Hepatocyte (in vitro differentiated cells): Measurements from ENCODE around the gene MAST4.

Source experiments
- CTCF ChIP-seq: fragments of 200-600 bp; sonication (generic); IDR thresholded peaks from 2 replicates; pipeline ENCODE4 v1.5.1; 2016; ENCODE audit warnings: antibody characterized with exemption, mild to moderate bottlenecking; ENCODE audit not compliant: poor library complexity
- EZH2 ChIP-seq: fragments of 200-600 bp; sonication (generic); IDR thresholded peaks from 2 replicates; pipeline ENCODE4 v1.6.1; 2016; ENCODE audit warnings: antibody characterized with exemption, mild to moderate bottlenecking, borderline replicate concordance

DNA sequence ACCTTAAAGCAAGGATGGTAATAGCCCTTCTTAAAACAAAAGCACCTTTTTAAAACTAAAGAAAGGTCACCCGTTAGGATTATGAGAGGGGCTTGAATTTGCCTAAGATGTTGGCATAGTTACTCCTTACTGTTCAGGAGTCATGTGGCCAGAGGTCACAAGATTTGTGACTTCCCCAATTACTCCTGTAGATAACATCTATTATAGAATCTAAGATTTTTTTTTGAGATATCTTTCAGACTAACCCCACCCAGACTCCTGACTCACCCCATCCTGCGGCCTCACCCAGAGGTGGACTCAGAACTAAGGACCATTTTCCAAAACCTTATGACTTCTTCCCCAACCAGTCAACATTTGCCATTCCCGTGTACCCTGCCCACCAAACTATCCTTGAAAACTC, 598.0 kb downstream of the MAST4 start:
- TF ChIP-seq EZH2 (no peak), CTCF (no peak)
